ENCODE measurements around the gene VWA1.
"Not testable (repeated sequence)": the region's sequence is repeated elsewhere in the genome, so short reads cannot be mapped to it uniquely, and the experiment has no call there.

VWA1 gene

DNA sequence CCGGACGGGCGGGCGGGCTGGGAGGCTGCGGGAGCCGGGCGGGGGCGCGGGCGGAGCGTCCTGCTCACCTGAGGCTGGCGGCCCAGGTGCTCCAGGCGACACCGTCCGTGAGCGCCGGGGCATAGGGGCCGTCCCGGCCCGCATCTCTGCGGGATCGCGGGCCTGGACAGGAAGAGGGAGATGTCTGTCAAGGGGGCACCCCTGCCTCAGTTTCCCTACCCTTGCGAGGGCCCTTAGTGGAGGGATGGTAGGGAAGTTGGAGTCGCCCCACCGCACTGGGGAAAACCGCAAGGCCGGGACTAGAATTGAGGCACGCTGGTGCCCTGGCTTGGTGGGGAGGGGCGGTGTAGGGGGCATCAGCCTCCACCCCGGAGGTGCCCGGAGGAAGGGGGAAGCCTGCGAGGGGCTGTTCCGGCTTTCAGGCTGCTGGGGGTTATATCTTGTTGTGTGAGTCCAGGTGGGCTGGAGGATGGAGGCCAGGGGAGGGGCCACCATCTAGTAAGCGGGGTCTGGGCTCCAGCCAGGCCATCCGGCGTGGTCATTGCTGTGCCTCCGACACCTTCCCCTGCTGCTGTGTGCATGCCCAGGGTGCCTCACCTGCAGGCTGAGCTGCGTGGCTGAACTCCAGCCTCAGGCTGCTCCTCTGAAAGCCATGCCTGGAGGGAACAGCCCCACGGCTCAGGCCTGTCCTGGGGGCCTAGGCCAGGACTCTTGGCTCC lies 580 bp downstream of the VWA1 start:
- peak; percentile 10 for DNase-seq (ENCODE audit: low spot score)

DNA sequence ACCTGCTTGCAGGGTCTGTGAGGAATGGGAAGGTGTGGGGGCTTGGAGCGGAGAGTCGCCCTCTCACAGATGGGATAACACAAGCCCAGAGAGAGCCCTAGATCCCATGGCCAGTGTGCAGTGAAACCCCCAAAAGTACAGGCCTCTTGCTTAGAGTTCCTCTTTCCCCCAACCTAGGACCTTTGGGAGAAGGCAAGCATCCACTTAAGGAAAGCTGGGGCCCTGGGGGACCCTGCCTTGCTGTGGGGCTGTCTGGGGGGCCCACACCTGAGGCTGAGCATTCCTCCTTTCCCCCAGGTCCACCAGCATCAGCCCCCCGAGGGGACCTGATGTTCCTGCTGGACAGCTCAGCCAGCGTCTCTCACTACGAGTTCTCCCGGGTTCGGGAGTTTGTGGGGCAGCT lies 1.1 kb downstream of the VWA1 start:
- no peak for DNase-seq (ENCODE audit: low spot score)

DNA sequence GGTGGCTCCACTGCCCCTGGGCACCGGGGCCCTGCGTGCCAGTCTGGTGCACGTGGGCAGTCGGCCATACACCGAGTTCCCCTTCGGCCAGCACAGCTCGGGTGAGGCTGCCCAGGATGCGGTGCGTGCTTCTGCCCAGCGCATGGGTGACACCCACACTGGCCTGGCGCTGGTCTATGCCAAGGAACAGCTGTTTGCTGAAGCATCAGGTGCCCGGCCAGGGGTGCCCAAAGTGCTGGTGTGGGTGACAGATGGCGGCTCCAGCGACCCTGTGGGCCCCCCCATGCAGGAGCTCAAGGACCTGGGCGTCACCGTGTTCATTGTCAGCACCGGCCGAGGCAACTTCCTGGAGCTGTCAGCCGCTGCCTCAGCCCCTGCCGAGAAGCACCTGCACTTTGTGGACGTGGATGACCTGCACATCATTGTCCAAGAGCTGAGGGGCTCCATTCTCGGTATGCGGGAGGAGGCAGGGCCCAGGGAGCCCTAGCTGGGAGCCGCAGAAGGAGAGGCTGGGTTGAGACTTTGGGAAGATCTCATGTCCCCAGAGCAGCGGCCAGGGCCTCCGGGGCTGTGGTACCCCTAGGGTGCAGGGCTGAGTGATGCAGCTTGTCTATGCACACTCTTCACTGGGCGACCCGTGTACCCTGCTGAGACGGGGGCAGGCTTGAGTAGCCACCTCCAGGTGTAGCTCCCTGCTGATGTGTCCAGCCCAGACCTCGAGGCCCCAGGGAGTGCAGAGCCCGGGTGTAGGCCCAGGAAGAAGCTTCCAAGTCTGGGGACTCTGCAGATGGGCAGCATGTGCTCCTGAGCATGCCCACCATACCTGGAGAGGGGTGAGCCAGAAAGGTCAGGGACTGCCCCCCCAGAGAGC lies 1.8 kb downstream of the VWA1 start:
- no peak for DNase-seq (ENCODE audit: low spot score)

- DNase-seq (ENCODE audit: low spot score): no peak
Observed at GRCh38 chr1:1437904-1438376, 2.5 kb downstream of the VWA1 start.

DNA sequence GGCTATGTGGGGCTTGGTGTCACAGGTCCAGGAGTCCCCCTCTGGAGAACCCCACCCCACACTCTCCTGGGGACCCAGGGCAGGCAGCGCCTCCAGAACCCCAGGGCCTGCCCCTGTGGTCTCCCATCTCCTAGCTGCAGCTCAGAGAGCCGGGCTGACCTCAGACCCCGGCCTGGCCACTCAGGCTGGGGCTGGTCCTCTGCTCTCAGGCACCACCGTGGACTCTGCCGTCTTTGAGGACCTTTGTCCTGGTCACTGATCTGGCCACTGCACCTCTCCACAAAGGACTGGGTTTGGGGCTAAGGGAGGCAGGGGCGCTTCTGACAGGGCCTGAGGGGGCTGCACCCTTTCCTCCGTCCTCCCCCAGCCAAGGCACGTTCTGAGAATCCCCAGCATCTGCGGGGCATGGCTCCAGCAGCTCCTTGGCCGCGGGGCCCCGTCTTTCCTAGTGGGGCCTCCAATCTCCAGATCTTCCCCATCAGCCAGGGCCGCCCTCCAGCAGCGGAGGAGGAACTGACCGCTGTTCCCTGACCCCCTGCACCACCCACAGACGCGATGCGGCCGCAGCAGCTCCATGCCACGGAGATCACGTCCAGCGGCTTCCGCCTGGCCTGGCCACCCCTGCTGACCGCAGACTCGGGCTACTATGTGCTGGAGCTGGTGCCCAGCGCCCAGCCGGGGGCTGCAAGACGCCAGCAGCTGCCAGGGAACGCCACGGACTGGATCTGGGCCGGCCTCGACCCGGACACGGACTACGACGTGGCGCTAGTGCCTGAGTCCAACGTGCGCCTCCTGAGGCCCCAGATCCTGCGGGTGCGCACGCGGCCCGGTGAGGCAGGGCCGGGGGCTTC lies 3.3 kb downstream of the VWA1 start:
- DNase-seq (ENCODE audit: low spot score): no peak

DNA sequence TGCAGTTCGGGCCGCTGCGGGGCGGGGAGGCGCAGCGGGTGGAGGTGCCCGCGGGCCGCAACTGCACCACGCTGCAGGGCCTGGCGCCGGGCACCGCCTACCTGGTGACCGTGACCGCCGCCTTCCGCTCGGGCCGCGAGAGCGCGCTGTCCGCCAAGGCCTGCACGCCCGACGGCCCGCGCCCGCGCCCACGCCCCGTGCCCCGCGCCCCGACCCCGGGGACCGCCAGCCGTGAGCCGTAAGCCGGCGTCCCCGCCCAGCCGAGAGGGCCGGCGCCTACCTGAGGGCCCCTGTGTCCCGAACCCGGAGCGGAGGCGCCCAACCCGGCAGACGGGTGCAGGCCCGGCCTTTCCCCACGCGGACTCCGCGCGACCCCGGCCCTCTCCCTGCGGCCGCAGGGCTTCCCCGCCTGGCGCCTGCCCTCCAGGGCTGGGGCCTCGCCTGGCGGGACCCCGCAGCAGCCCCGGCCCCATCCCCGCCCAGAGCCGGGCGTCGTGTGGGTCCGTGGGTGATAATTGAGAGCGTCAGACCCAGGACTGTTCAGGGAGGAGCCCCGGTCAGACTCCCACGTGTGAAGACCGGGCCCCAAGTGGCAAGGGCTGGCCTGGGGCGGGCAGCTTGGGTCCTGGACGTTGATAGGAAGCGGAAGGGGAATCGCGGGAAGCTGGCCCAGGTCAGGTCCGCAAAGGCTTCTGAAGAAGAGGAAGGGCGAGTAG lies 4.2 kb downstream of the VWA1 start:
- DNase-seq (ENCODE audit: low spot score): no peak

DNA sequence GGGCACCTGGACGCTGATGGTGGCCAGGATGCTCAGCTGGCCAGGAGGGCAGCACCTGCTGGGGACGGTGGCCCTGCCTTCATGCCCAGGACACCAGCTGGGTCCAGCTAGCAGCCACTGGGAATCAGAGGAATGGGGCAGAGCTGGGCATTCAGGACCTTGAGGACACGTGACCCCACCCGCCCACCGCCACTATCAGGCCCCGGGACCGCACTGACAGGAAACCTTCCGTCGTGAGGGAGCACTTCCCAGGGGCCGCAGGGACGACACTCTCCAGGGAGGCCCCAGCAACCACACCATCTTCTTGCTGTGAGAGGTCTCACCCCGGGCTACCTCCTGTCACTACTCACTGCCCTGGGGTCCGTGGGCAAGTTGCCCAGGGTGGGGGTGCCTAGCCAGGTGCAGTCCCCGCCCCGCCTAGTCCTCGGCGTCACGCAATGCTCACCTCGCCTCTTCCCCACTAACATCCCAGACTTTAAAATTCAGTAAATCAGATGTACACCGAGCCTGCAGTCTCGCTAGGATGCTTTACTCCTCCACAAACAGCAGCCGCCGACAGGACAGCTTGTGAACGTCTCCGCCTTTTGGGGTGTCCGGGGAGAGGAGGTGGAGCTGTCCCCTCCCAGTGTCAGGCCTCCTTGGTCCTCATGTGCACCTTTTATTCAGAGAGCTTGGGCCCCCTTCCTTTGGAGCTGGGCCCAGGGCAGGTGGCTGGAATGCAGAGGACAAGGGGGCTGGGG lies 4.9 kb downstream of the VWA1 start:
- DNase-seq (ENCODE audit: low spot score): no peak

DNA sequence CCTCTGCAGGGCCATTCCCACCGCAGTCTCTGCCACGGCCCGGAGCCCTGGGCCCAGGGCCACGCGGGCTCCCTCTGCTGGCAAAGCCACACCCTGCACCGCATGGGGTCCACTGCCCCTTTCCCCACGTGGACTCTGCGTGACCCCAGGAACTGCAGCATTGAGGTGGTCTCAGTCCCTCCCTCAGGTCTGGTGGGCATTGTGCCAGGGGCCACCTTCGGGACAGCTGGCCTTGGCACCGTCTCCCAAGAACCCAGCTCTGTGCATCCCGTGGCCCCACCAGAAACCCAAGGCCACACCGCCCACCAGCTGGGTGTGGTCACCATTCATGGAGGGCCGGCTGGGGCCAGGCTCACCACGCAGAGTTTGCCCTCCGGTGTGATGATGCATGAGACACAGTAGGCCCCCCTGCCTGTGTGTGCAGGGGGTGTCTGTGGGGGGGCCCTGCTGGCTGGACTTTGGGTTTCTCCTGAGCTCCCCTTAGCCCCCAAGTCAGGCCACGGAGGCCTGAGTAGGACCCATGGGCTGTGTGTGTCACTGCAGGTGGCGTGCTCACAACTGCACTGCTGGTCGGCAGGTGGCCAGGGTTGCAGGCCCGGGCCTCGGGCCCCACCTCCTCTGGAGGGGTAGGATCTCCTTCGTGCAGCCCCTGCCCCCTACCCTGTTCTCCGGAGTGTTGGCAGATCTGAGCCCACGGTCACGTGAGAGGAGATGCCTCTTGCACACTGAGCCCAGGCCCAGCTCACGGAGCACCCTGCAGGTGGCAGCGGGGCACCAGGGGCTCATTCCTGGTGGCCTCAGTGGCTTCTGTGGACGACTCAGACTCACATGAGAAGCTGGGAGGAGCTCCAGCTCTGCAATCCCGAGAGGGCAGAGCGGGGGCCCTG lies 5.8 kb downstream of the VWA1 start:
- DNase-seq (ENCODE audit: low spot score): peak; percentile 92

DNA sequence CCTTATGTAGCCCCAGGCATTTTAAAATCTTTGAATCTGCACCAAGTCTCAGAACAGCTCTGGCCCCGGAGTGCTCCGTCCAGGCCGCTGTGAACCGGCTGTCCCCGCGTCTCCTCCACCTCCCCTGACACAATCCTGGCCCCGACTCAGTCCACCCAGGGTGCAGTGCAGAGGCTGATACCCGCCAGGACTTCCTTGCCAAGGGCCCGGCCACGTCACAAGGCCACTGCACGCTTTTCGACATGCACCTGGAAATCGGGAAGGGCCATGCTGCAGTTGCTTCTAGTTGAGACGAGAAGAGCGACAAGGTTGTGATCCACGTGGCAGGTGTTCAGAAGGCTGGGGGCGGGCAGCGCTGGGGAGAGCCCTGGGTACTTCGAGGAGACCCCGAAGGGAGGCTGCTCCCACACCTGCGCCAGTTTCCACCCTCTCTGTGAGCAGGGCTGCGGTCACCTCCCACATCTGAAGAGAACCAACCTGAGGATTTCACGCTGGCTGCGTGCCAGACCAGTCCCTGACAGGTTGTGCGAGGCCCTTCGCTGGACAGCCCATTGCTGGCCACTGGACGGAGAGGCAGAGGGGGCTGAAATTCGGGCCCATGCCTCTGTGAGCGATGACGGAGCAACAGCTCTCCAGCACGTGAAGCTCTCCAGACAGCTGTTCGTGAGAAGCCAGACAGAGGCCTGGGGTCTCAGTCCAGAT lies 6.7 kb downstream of the VWA1 start:
- no peak for DNase-seq (ENCODE audit: low spot score)

DNA sequence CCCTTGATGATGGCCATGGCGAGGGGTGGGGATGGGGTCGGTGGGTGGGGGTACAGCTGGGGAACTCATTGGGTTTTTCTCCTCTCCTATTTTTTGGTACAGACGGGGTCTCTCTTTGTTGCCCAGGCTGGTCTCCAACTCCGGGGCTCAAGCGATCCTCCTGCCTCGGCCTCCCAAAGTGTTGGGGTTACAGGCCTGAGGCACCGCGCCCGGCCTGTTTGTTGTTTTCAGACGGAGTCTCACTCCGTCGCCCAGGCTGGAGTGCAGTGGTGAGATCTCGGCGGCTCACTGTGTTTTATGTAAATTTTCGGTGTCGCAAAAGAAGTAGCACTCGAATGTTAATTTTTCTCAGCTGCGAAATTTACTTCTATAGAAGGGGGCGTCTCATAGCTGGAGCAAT lies 11.1 kb downstream of the VWA1 start:
- not testable (repeated sequence) for DNase-seq (ENCODE audit: low spot score)

- no peak for DNase-seq (ENCODE audit: low spot score)
Observed at GRCh38 chr1:1449099-1449739, 13.7 kb downstream of the VWA1 start, which contains the start of gene ATAD3C. ATAD3C (plus strand) TSS chr1:1449689; CDS start chr1:1450684, 995 bp downstream.

GRCh38 chr1:1450616-1451015 lies 15.1 kb downstream of the VWA1 start:
- not testable (repeated sequence) for DNase-seq (ENCODE audit: low spot score)

GRCh38 chr1:1451696-1452364 lies 16.3 kb downstream of the VWA1 start:
- peak; percentile 8 for DNase-seq (ENCODE audit: low spot score)

- DNase-seq (ENCODE audit: low spot score): not testable (repeated sequence)
Observed at GRCh38 chr1:1452365-1452739, 16.9 kb downstream of the VWA1 start.

GRCh38 chr1:1452882-1453281 lies 17.4 kb downstream of the VWA1 start:
- no peak for DNase-seq (ENCODE audit: low spot score)

DNA sequence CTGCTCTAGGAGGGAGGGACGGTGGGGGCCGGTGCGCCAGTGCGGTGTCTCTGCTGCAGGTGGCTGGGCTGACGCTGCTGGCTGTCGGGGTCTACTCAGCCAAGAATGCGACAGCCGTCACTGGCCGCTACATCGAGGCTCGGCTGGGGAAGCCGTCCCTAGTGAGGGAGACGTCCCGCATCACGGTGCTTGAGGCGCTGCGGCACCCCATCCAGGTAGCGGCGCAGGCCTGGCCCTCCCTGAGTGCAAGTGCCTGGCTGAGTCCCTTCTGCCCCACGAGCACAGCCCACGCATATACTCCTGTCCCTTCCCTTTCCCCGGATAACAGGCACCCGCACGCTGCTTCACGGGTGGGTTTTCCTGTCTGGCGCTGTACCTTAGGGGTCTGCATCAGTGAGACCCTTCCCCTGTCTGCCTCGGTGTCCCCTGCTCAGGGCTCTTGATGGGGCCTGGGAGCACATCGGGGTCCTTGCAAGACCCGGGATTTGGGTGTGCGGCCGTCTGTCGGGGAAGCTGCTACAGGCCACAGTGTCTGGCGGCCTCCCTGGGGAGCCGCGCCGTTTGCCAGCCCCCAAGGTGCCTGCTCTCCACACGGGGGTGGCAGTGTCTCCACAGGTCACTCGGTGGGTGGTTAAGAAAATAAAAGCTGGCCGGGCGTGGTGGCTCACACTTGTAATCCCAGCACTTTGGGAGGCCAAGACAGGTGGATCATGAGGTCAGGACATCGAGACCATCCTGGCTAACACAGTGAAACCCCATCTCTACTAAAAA lies 19.0 kb downstream of the VWA1 start:
- not testable (repeated sequence) for DNase-seq (ENCODE audit: low spot score)

GRCh38 chr1:1455366-1455884 lies 19.9 kb downstream of the VWA1 start:
- DNase-seq (ENCODE audit: low spot score): no peak
